GM12874 (cell line): Measurements from ENCODE around the gene SPOP.

Experiments
- CTCF ChIP-seq: IDR thresholded peaks from 2 replicates; pipeline ENCODE4 v1.5.1; 2011; ENCODE audit warnings: low read depth, mild to moderate bottlenecking, control low read depth, low read length, moderate library complexity; ENCODE audit not compliant: insufficient read depth

SPOP gene

GRCh38 chr17:49576917-49577649, 100.8 kb downstream of the SPOP start:
- no peak for TF ChIP-seq CTCF

- no peak for TF ChIP-seq CTCF
Measured at GRCh38 chr17:49576088-49576916, 101.6 kb downstream of the SPOP start.

- peak; percentile 58 for TF ChIP-seq CTCF
Measured at GRCh38 chr17:49575679-49576087, 102.2 kb downstream of the SPOP start, which contains the start of gene NXPH3. Gene NXPH3 (plus strand): TSS chr17:49575871. CDS start chr17:49576220, 349 bp downstream.

- TF ChIP-seq CTCF = no peak
Measured at GRCh38 chr17:49574945-49575678, 102.8 kb downstream of the SPOP start.

- no peak for TF ChIP-seq CTCF
Measured at GRCh38 chr17:49574323-49574781, 103.5 kb downstream of the SPOP start.

- TF ChIP-seq CTCF = no peak
Measured at GRCh38 chr17:49573510-49574322, 104.2 kb downstream of the SPOP start.
